B cell (primary cell): Measurements from ENCODE around the gene PNLDC1. TPM values are rescaled to one million over a fixed set of nuclear protein-coding genes. Genes with fewer than 3 reads are reported as not detected.
"Not testable (repeated sequence)": the region's sequence is repeated elsewhere in the genome, so short reads cannot be mapped to it uniquely, and the experiment has no call there.

Experiments
- ATAC-seq: fragments of 200-7000 bp; cut with Tn5 transposase; one replicate; pipeline ENCODE4 v1.10.0; 2021; ENCODE audit warnings: low read depth, mild to moderate bottlenecking, moderate number of reproducible peaks, moderate library complexity
- CTCF ChIA-PET: fragments of 350-600 bp; sonication (Branson Sonifier 250); formaldehyde crosslinking; loops from one replicate; lab custom pipeline; 2021; ENCODE audit warnings: antibody characterized with exemption, inconsistent platforms; lab: Charles Lee
- POLR2A ChIA-PET: fragments of 350-600 bp; sonication (Branson Sonifier 250); formaldehyde crosslinking; loops from one replicate; lab custom pipeline; 2021; ENCODE audit warnings: antibody characterized with exemption; lab: Charles Lee
- DNase-seq: peaks from one replicate; pipeline ENCODE4 v3.0.0; 2013
- H2AFZ ChIP-seq: 2 replicates; pipeline ENCODE4 v1.6.1; 2012; ENCODE audit warnings: mild to moderate bottlenecking, low read depth, low read length; ENCODE audit not compliant: insufficient read depth, poor library complexity, severe bottlenecking
- H3K27ac ChIP-seq, 2 donors: 1 replicate in 1 of 2; 2 replicates in 1 of 2; pipeline ENCODE4 v1.5.1; 2012 to 2013; ENCODE audit warnings: low read length in 2 of 2, mild to moderate bottlenecking in 2 of 2, moderate library complexity in 1 of 2
- H3K27me3 ChIP-seq, 4 experiments: fragments of 200-600 bp in 1 of 4; sonication (generic) in 1 of 4; replicated peaks in 1 of 4; 1 replicate in 2 of 4; 2 replicates in 2 of 4; pipeline versions ENCODE4 v1.6.1 to v1.7.0; 2013 to 2016; ENCODE audit warnings: low read length in 3 of 4, mild to moderate bottlenecking in 2 of 4, mixed read lengths in 1 of 4, moderate library complexity in 1 of 4; ENCODE audit not compliant: insufficient read depth in 4 of 4, control insufficient read depth in 3 of 4; ENCODE audit errors: control extremely low read depth in 1 of 4
- H3K36me3 ChIP-seq, 2 experiments: replicated peaks in 1 of 2; 1 replicate in 1 of 2; 2 replicates in 1 of 2; pipeline versions ENCODE4 v1.6.1 to v1.7.1; 2013; ENCODE audit warnings: low read length in 1 of 2; ENCODE audit not compliant: insufficient read depth in 2 of 2, control insufficient read depth in 1 of 2; ENCODE audit errors: control extremely low read depth in 1 of 2, extremely low read depth in 1 of 2
- H3K4me1 ChIP-seq, 2 donors: fragments of 200-600 bp in 1 of 2; sonication (generic) in 1 of 2; 1 replicate in 1 of 2; 2 replicates in 1 of 2; pipeline versions ENCODE4 v1.5.1 to v1.6.1; 2013 to 2017; ENCODE audit warnings: low read length in 2 of 2; ENCODE audit not compliant: control insufficient read depth in 2 of 2, insufficient read depth in 2 of 2
- H3K4me2 ChIP-seq: replicated peaks from 2 replicates; pipeline ENCODE3; 2012; ENCODE audit warnings: mild to moderate bottlenecking, low read depth, low read length; ENCODE audit not compliant: poor library complexity, severe bottlenecking
- H3K4me3 ChIP-seq, 5 experiments: fragments of 200-600 bp in 1 of 5; sonication (generic) in 1 of 5; 1 replicate in 3 of 5; 2 replicates in 2 of 5; pipeline versions ENCODE4 v1.5.1 to v1.7.0; 2011 to 2016; ENCODE audit warnings: low read length in 4 of 5, mild to moderate bottlenecking in 4 of 5, low read depth in 2 of 5, control low read depth in 1 of 5, moderate library complexity in 1 of 5; ENCODE audit not compliant: insufficient read depth in 1 of 5; ENCODE audit errors: control extremely low read depth in 1 of 5, extremely low read depth in 1 of 5
- H3K79me2 ChIP-seq: fragments of 200-600 bp; sonication (generic); one replicate; pipeline ENCODE4 v1.6.0; 2016; ENCODE audit warnings: low read length; ENCODE audit not compliant: control insufficient read depth, insufficient read depth
- H3K9ac ChIP-seq: fragments of 200-600 bp; sonication (generic); 2 replicates; pipeline ENCODE4 v1.6.1; 2017; ENCODE audit warnings: mild to moderate bottlenecking, low read length, moderate library complexity
- H3K9me3 ChIP-seq, 3 donors: one replicate each; pipeline versions ENCODE4 v1.6.1 to v1.7.1; 2013; ENCODE audit warnings: low read length in 2 of 3; ENCODE audit not compliant: control insufficient read depth in 2 of 3, insufficient read depth in 1 of 3; ENCODE audit errors: control extremely low read depth in 1 of 3
- H4K20me1 ChIP-seq: 2 replicates; pipeline ENCODE4 v1.6.0; 2012; ENCODE audit warnings: mild to moderate bottlenecking, low read length; ENCODE audit not compliant: insufficient read depth, control insufficient read depth, poor library complexity, severe bottlenecking
- H3K27ac Mint-ChIP-seq: one replicate; pipeline ENCODE4 v1.8.0; 2021; ENCODE audit warnings: mixed read lengths
- H3K27me3 Mint-ChIP-seq: one replicate; pipeline ENCODE4 v1.8.0; 2021; ENCODE audit warnings: mixed read lengths
- H3K4me1 Mint-ChIP-seq: one replicate; pipeline ENCODE4 v1.8.0; 2021; ENCODE audit warnings: mixed read lengths
- H3K4me3 Mint-ChIP-seq: one replicate; pipeline ENCODE4 v1.8.0; 2021; ENCODE audit warnings: mixed read lengths
- H3K9me3 Mint-ChIP-seq: one replicate; pipeline ENCODE4 v1.8.0; 2022; ENCODE audit warnings: mixed read lengths; ENCODE audit not compliant: insufficient read depth
- CTCF ChIP-seq: fragments of 200-600 bp; IDR thresholded peaks from one replicate; pipeline ENCODE4 v1.8.0; 2022; ENCODE audit warnings: antibody characterized with exemption, mild to moderate bottlenecking
- EZH2 ChIP-seq: IDR thresholded peaks from 2 replicates; pipeline ENCODE4 v1.6.1; 2012; ENCODE audit warnings: borderline replicate concordance, low read depth, mild to moderate bottlenecking, moderate library complexity, low read length; ENCODE audit not compliant: insufficient read depth, poor library complexity, severe bottlenecking
- WGBS: methylation state at CpG from one replicate; pipeline ENCODE4 v1.1.5; 2013; ENCODE audit warnings: missing lambda C conversion rate; ENCODE audit not compliant: insufficient coverage; 5-methylcytosine and 5-hydroxymethylcytosine counted together
- intact Hi-C: fragments of 100-400 bp; cut with micrococcal nuclease; formaldehyde crosslinking; loops from one replicate; pipeline ENCODE4 v1.10.0; 2022
- polyA plus RNA-seq: library from polyadenylated mRNA; depleted of rRNA; stranded (reverse); fragments of >200 nt; gene quantifications from 2 replicates; pipeline ENCODE4 v1.2.3, GENCODE V29; 2012
- total RNA-seq, 2 donors: library from RNA; stranded (reverse); fragments of 120-200 nt in 1 of 2; gene quantifications; 1 replicate in 1 of 2; 2 replicates in 1 of 2; pipeline versions ENCODE4 v1.2.3 to v1.2.4, GENCODE V29; 2013 to 2022

Gene PNLDC1
- total and polyA plus RNA-seq, 2 donors (not counting 1 experiment from before 2014, with no cell fraction given), result 0.13 to 0.71 TPM

GRCh38 chr6:159842035-159842434 is 42.0 kb downstream of the PNLDC1 start:
- H3K9me3 Mint-ChIP-seq, result no peaks in the 10 kb centered on the region
- ChIA-PET POLR2A (no interaction called here), CTCF (no interaction called here)
- Histone ChIP-seq H2AFZ (no peak overlapping the region), H3K4me1 (no peaks in the 10 kb centered on the region), H3K4me2 (no peak overlapping the region), H3K9ac (no peak overlapping the region), H4K20me1 (no peaks in the 10 kb centered on the region), H3K27ac (no peak overlapping the region), H3K36me3 (no peaks in the 10 kb centered on the region), H3K79me2 (no peaks in the 10 kb centered on the region), H3K4me3 (no peak overlapping the region), H3K27me3 (peaks cover 0 to 2% (median 0%) of the 10 kb centered on the region in 4 experiments), H3K9me3 (no peaks in the 10 kb centered on the region)
- intact Hi-C loops, result no loop called here
- peaks cover 12% of the 10 kb centered on the region for H3K27me3 Mint-ChIP-seq
- no peak overlapping the region for H3K27ac Mint-ChIP-seq
- H3K4me3 Mint-ChIP-seq, result no peak overlapping the region
- H3K4me1 Mint-ChIP-seq, result no peaks in the 10 kb centered on the region
- no peak for ATAC-seq
- 100% methylated on average over 1 of the region's 4 CpGs for whole genome bisulfite sequencing
- no peak for DNase-seq
- no peak for TF ChIP-seq EZH2
- no peak for TF ChIP-seq CTCF

- H3K4me1 Mint-ChIP-seq, result no peaks in the 10 kb centered on the region
- H3K9me3 Mint-ChIP-seq, result no peaks in the 10 kb centered on the region
- Histone ChIP-seq H3K4me2 (no peak overlapping the region), H4K20me1 (no peaks in the 10 kb centered on the region), H3K27me3 (no peaks in the 10 kb centered on the region), H3K4me1 (no peaks in the 10 kb centered on the region), H3K27ac (no peak overlapping the region), H3K4me3 (no peak overlapping the region), H3K36me3 (no peaks in the 10 kb centered on the region), H2AFZ (no peak overlapping the region), H3K79me2 (no peaks in the 10 kb centered on the region), H3K9me3 (peaks cover 0 to 12% (median 0%) of the 10 kb centered on the region in 3 donors), H3K9ac (no peak overlapping the region)
- ATAC-seq (no peak), DNase-seq (no peak)
- H3K27me3 Mint-ChIP-seq, result no peaks in the 10 kb centered on the region
- TF ChIP-seq CTCF (no peak), EZH2 (no peak)
- WGBS, result 95% methylated on average over 13 of the region's 13 CpGs
- no peak overlapping the region for H3K4me3 Mint-ChIP-seq
- ChIA-PET CTCF (no interaction called here), POLR2A (no interaction called here)
- intact Hi-C loops, result no loop called here
- no peak overlapping the region for H3K27ac Mint-ChIP-seq
Observed at GRCh38 chr6:159844737-159845645, 44.9 kb downstream of the PNLDC1 start.

GRCh38 chr6:159848552-159848951 is 48.5 kb downstream of the PNLDC1 start:
- H3K27me3 Mint-ChIP-seq, H3K4me1 ChIP-seq, ATAC-seq, H3K27ac Mint-ChIP-seq, H3K9ac ChIP-seq, H3K4me2 ChIP-seq, H3K36me3 ChIP-seq, H3K4me3 Mint-ChIP-seq, H2AFZ ChIP-seq, H3K9me3 Mint-ChIP-seq, H3K27me3 ChIP-seq, H4K20me1 ChIP-seq, H3K79me2 ChIP-seq, H3K27ac ChIP-seq, POLR2A ChIA-PET, H3K4me3 ChIP-seq, CTCF ChIA-PET, intact Hi-C loops, H3K4me1 Mint-ChIP-seq, DNase-seq: not testable (repeated sequence)
- WGBS, result 88% methylated on average over 5 of the region's 5 CpGs
- H3K9me3 ChIP-seq, result peaks cover 0 to 12% (median 0%) of the 10 kb centered on the region in 3 donors
